HepG2 (cell line): ENCODE data around the gene SELENOS. TPM values are rescaled to one million over a fixed set of nuclear protein-coding genes. Genes with fewer than 3 reads are reported as not detected.

ENCODE experiments used
- ATAC-seq: fragments of 200-7000 bp; cut with Tn5 transposase; 3 replicates; pipeline ENCODE4 v1.9.1; 2020; ENCODE audit warnings: mild to moderate bottlenecking, moderate library complexity
- BruUV-seq: library from RNA; stranded (reverse); fragments of 400-500 nt; replicated peaks from 2 replicates; lab custom pipeline; 2021; lab: Mats Ljungman, UMichigan
- CTCF ChIA-PET: fragments of 300-600 bp; formaldehyde crosslinking; extraction: SDS; loops from one replicate; lab custom pipeline; 2021; ENCODE audit warnings: low total read pairs, inconsistent platforms, low intra/inter-chr PET ratio; lab: Yijun Ruan, JAX
- POLR2A ChIA-PET: fragments of 350-600 bp; sonication (Branson Sonifier 250); formaldehyde crosslinking; loops from one replicate; lab custom pipeline; 2020; ENCODE audit warnings: antibody characterized with exemption, inconsistent platforms; lab: Yijun Ruan, JAX
- DNase-seq: peaks from one replicate; pipeline ENCODE4 v3.0.0-alpha.2; 2015; ENCODE audit warnings: low spot score
- FAIRE-seq: peaks from 3 replicates; lab custom pipeline; 2011; peaks lifted over from hg19 to GRCh38; lab: Jason Lieb, UNC
- H2AFZ ChIP-seq: one replicate; pipeline ENCODE4 v1.6.1; 2011; ENCODE audit warnings: low read length, inconsistent platforms
- H3K27ac ChIP-seq: fragments of 300-600 bp; 3 replicates; pipeline ENCODE4 v1.8.0; 2011; ENCODE audit warnings: mixed run types, mild to moderate bottlenecking, mixed read lengths, low read length, inconsistent platforms; ENCODE audit not compliant: insufficient read depth; ENCODE audit errors: extremely low read length
- H3K27me3 ChIP-seq, 2 experiments: fragments of 200-600 bp in 1 of 2; 2 replicates in 1 of 2; 3 replicates in 1 of 2; pipeline versions ENCODE4 v1.6.0 to v1.8.0; 2011; ENCODE audit warnings: low read length in 2 of 2, mild to moderate bottlenecking in 2 of 2, moderate library complexity in 2 of 2, inconsistent platforms in 1 of 2; ENCODE audit not compliant: insufficient read depth in 2 of 2, control insufficient read depth in 1 of 2
- H3K36me3 ChIP-seq, 2 experiments: fragments of 200-600 bp in 1 of 2; replicated peaks in 1 of 2; 2 replicates in 1 of 2; 3 replicates in 1 of 2; pipeline versions ENCODE4 v1.5.1 to v1.8.0; 2011; ENCODE audit warnings: low read length in 2 of 2, inconsistent platforms in 1 of 2; ENCODE audit not compliant: insufficient read depth in 2 of 2, control insufficient read depth in 1 of 2
- H3K4me1 ChIP-seq: 2 replicates; pipeline ENCODE4 v1.5.1; 2012; ENCODE audit warnings: low read length, inconsistent platforms; ENCODE audit not compliant: insufficient read depth
- H3K4me2 ChIP-seq: 2 replicates; pipeline ENCODE4 v1.6.0; 2011; ENCODE audit warnings: low read depth, low read length, inconsistent platforms
- H3K4me3 ChIP-seq, 3 experiments: fragments of 200-600 bp in 1 of 3; sonication (generic), shearing (Covaris generic) in 1 of 3; replicated peaks in 1 of 3; 2 replicates each; pipeline ENCODE4 v1.5.1; 2011 to 2016; ENCODE audit warnings: low read length in 3 of 3, inconsistent platforms in 2 of 3, low read depth in 2 of 3, mild to moderate bottlenecking in 2 of 3, control low read depth in 1 of 3, mixed read lengths in 1 of 3; ENCODE audit not compliant: insufficient read depth in 1 of 3
- H3K79me2 ChIP-seq: one replicate; pipeline ENCODE4 v1.6.1; 2011; ENCODE audit warnings: low read length, inconsistent platforms; ENCODE audit not compliant: insufficient read depth
- H3K9ac ChIP-seq: 2 replicates; pipeline ENCODE4 v1.6.0; 2011; ENCODE audit warnings: mild to moderate bottlenecking, low read depth, low read length, inconsistent platforms; ENCODE audit not compliant: insufficient read depth
- H3K9me3 ChIP-seq: 2 replicates; pipeline ENCODE4 v1.5.1; 2012; ENCODE audit warnings: mild to moderate bottlenecking, low read length
- H4K20me1 ChIP-seq: 2 replicates; pipeline ENCODE4 v1.6.0; 2011; ENCODE audit warnings: inconsistent platforms, mild to moderate bottlenecking, low read length, moderate library complexity; ENCODE audit not compliant: insufficient read depth
- ATM ChIP-seq: fragments of 450-650 bp; IDR thresholded peaks from 2 replicates; pipeline ENCODE4 v1.7.1; 2017; ENCODE audit warnings: mild to moderate bottlenecking, borderline replicate concordance
- HOXA9 ChIP-seq: sonication (generic); formaldehyde crosslinking; IDR thresholded peaks from 2 replicates; pipeline ENCODE4 v1.8.1; 2022; ENCODE audit warnings: missing genetic modification reagents, mild to moderate bottlenecking, moderate library complexity, borderline replicate concordance
- KDM4B ChIP-seq: sonication (generic); formaldehyde crosslinking; IDR thresholded peaks from 2 replicates; pipeline ENCODE4 v1.4.0; 2020; ENCODE audit warnings: missing genetic modification reagents
- SMARCC2 ChIP-seq: fragments of 450-650 bp; IDR thresholded peaks from 2 replicates; pipeline ENCODE4 v1.6.1; 2017; ENCODE audit warnings: antibody characterized with exemption, mild to moderate bottlenecking
- in situ Hi-C: cut with HindIII; loops from 2 replicates; pipeline ENCODE4 v1.10.0; 2017; ENCODE audit warnings: low pct_unique_long_range_greater_than_20kb; ENCODE audit not compliant: extremely low pct_ligation_motif_present
- intact Hi-C: fragments of 100-400 bp; cut with micrococcal nuclease; formaldehyde crosslinking; loops from one replicate; pipeline ENCODE4 v1.10.0; 2022; ENCODE audit not compliant: unreplicated experiment
- polyA plus RNA-seq, 8 experiments: library from polyadenylated mRNA; depleted of rRNA in 3 of 8; stranded (reverse) in 7 of 8; unstranded in 1 of 8; fragments of >200 nt; fragmentation: Illumina TruSeq in 4 of 8; extraction: Trizol in 4 of 8; gene quantifications; 2 replicates each; pipeline versions ENCODE4 v1.2.1 to v1.2.3, GENCODE V29; 2011 to 2016; ENCODE audit warnings: low read depth in 4 of 8, missing spikeins in 1 of 8, mixed read lengths in 1 of 8; ENCODE audit not compliant: insufficient read depth in 1 of 8
- total RNA-seq, 5 experiments: library from RNA; depleted of rRNA; stranded (reverse); fragments of >200 nt; fragmentation: Illumina TruSeq; extraction: Trizol; gene quantifications; 2 replicates each; pipeline ENCODE4 v1.2.3, GENCODE V29; 2016; ENCODE audit warnings: low read depth in 1 of 5
- TF ChIP-seq, protein P1 (sequence below): sonication (generic); formaldehyde crosslinking; IDR thresholded peaks from 2 replicates; pipeline ENCODE4 v1.5.1; 2020; ENCODE audit warnings: mild to moderate bottlenecking, missing genetic modification reagents
- TF ChIP-seq, protein P2 (sequence below): sonication (generic); formaldehyde crosslinking; IDR thresholded peaks from 2 replicates; pipeline ENCODE4 v1.4.0; 2020; ENCODE audit warnings: missing genetic modification reagents, borderline replicate concordance
- TF ChIP-seq, protein P3 (sequence below): sonication (generic); formaldehyde crosslinking; IDR thresholded peaks from 2 replicates; pipeline ENCODE4 v1.4.0; 2020; ENCODE audit warnings: missing genetic modification reagents
- TF ChIP-seq, protein P4 (sequence below): IDR thresholded peaks from 2 replicates; pipeline ENCODE4 v1.6.1; 2016
- TF ChIP-seq, protein P5 (sequence below): sonication (generic); formaldehyde crosslinking; IDR thresholded peaks from 2 replicates; pipeline ENCODE4 v1.4.0; 2020; ENCODE audit warnings: missing genetic modification reagents, borderline replicate concordance

SELENOS gene
- total and polyA plus RNA-seq, 2 of the 13 experiments (the other 11 are each of a cell fraction or from before 2014, with no cell fraction given), result 63.0 to 66.1 TPM

DNA sequence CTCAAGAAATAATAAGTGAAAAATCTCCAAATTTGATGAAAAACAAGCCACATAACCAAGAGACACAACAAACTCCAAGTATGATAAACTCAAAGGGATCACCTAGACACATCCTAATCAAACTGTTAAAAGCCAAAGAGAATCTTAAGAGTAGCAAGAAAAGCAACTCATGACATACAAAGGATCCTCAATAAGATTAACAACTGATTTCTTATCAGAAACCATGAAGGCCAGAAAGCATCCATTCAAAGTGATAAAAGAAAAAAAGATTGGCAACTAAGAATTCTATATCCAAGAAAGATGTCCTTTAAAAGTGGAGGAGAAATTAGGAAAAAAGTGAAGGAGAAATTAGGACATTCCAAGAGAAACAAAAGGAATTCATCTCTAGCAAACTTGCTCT, 49.0 kb downstream of the SELENOS start:
- H2AFZ ChIP-seq, result no peak overlapping the region
- CTCF ChIA-PET, result no interaction called here
- no peaks in the 10 kb centered on the region for H3K9me3 ChIP-seq
- peaks cover 2% of the 10 kb centered on the region; the same call in 1 of the 2 replicates for H4K20me1 ChIP-seq
- H3K4me3 ChIP-seq, result no peak overlapping the region
- in situ Hi-C loops, result no loop called here
- ATAC-seq, result no peak
- H3K4me2 ChIP-seq, result no peak overlapping the region
- no peak overlapping the region for H3K27ac ChIP-seq
- FAIRE-seq, result no peak
- peaks cover 10 to 44% of the 10 kb centered on the region in 2 experiments for H3K36me3 ChIP-seq
- H3K27me3 ChIP-seq, result no peaks in the 10 kb centered on the region
- no peak overlapping the region for H3K9ac ChIP-seq
- intact Hi-C loops, result no loop called here
- no TSS peak for BruUV-seq
- POLR2A ChIA-PET, result no interaction called here
- H3K79me2 ChIP-seq, result peaks cover 80% of the 10 kb centered on the region
- no peak for DNase-seq
- H3K4me1 ChIP-seq, result peaks cover 4% of the 10 kb centered on the region; the same call in 1 of the 2 replicates
- TF ChIP-seq, protein P1, sequence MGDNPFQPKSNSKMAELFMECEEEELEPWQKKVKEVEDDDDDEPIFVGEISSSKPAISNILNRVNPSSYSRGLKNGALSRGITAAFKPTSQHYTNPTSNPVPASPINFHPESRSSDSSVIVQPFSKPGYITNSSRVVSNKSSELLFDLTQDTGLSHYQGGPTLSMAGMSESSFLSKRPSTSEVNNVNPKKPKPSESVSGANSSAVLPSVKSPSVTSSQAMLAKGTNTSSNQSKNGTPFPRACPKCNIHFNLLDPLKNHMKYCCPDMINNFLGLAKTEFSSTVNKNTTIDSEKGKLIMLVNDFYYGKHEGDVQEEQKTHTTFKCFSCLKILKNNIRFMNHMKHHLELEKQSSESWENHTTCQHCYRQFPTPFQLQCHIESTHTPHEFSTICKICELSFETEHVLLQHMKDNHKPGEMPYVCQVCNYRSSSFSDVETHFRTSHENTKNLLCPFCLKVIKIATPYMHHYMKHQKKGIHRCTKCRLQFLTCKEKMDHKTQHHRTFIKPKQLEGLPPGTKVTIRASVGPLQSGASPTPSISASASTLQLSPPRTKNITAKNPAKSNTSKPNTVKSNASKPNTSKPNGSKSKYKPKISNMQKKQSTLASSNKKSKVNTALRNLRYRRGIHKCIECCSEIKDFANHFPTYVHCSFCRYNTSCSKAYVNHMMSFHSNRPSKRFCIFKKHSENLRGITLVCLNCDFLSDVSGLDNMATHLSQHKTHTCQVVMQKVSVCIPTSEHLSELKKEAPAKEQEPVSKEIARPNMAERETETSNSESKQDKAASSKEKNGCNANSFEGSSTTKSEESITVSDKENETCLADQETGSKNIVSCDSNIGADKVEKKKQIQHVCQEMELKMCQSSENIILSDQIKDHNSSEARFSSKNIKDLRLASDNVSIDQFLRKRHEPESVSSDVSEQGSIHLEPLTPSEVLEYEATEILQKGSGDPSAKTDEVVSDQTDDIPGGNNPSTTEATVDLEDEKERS (CRISPR knock-in tag), result no peak
- TF ChIP-seq HOXA9, result no peak
- TF ChIP-seq, protein P2, sequence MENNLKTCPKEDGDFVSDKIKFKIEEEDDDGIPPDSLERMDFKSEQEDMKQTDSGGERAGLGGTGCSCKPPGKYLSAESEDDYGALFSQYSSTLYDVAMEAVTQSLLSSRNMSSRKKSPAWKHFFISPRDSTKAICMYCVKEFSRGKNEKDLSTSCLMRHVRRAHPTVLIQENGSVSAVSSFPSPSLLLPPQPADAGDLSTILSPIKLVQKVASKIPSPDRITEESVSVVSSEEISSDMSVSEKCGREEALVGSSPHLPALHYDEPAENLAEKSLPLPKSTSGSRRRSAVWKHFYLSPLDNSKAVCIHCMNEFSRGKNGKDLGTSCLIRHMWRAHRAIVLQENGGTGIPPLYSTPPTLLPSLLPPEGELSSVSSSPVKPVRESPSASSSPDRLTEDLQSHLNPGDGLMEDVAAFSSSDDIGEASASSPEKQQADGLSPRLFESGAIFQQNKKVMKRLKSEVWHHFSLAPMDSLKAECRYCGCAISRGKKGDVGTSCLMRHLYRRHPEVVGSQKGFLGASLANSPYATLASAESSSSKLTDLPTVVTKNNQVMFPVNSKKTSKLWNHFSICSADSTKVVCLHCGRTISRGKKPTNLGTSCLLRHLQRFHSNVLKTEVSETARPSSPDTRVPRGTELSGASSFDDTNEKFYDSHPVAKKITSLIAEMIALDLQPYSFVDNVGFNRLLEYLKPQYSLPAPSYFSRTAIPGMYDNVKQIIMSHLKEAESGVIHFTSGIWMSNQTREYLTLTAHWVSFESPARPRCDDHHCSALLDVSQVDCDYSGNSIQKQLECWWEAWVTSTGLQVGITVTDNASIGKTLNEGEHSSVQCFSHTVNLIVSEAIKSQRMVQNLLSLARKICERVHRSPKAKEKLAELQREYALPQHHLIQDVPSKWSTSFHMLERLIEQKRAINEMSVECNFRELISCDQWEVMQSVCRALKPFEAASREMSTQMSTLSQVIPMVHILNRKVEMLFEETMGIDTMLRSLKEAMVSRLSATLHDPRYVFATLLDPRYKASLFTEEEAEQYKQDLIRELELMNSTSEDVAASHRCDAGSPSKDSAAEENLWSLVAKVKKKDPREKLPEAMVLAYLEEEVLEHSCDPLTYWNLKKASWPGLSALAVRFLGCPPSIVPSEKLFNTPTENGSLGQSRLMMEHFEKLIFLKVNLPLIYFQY (CRISPR knock-in tag), result no peak
- TF ChIP-seq, protein P3, sequence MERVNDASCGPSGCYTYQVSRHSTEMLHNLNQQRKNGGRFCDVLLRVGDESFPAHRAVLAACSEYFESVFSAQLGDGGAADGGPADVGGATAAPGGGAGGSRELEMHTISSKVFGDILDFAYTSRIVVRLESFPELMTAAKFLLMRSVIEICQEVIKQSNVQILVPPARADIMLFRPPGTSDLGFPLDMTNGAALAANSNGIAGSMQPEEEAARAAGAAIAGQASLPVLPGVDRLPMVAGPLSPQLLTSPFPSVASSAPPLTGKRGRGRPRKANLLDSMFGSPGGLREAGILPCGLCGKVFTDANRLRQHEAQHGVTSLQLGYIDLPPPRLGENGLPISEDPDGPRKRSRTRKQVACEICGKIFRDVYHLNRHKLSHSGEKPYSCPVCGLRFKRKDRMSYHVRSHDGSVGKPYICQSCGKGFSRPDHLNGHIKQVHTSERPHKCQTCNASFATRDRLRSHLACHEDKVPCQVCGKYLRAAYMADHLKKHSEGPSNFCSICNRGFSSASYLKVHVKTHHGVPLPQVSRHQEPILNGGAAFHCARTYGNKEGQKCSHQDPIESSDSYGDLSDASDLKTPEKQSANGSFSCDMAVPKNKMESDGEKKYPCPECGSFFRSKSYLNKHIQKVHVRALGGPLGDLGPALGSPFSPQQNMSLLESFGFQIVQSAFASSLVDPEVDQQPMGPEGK (CRISPR knock-in tag), result no peak
- TF ChIP-seq, protein P4, sequence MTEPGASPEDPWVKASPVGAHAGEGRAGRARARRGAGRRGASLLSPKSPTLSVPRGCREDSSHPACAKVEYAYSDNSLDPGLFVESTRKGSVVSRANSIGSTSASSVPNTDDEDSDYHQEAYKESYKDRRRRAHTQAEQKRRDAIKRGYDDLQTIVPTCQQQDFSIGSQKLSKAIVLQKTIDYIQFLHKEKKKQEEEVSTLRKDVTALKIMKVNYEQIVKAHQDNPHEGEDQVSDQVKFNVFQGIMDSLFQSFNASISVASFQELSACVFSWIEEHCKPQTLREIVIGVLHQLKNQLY (CRISPR knock-in tag), result no peak
- no peak for TF ChIP-seq KDM4B (CRISPR knock-in tag)
- TF ChIP-seq SMARCC2, result no peak
- no peak for TF ChIP-seq ATM
- TF ChIP-seq, protein P5, sequence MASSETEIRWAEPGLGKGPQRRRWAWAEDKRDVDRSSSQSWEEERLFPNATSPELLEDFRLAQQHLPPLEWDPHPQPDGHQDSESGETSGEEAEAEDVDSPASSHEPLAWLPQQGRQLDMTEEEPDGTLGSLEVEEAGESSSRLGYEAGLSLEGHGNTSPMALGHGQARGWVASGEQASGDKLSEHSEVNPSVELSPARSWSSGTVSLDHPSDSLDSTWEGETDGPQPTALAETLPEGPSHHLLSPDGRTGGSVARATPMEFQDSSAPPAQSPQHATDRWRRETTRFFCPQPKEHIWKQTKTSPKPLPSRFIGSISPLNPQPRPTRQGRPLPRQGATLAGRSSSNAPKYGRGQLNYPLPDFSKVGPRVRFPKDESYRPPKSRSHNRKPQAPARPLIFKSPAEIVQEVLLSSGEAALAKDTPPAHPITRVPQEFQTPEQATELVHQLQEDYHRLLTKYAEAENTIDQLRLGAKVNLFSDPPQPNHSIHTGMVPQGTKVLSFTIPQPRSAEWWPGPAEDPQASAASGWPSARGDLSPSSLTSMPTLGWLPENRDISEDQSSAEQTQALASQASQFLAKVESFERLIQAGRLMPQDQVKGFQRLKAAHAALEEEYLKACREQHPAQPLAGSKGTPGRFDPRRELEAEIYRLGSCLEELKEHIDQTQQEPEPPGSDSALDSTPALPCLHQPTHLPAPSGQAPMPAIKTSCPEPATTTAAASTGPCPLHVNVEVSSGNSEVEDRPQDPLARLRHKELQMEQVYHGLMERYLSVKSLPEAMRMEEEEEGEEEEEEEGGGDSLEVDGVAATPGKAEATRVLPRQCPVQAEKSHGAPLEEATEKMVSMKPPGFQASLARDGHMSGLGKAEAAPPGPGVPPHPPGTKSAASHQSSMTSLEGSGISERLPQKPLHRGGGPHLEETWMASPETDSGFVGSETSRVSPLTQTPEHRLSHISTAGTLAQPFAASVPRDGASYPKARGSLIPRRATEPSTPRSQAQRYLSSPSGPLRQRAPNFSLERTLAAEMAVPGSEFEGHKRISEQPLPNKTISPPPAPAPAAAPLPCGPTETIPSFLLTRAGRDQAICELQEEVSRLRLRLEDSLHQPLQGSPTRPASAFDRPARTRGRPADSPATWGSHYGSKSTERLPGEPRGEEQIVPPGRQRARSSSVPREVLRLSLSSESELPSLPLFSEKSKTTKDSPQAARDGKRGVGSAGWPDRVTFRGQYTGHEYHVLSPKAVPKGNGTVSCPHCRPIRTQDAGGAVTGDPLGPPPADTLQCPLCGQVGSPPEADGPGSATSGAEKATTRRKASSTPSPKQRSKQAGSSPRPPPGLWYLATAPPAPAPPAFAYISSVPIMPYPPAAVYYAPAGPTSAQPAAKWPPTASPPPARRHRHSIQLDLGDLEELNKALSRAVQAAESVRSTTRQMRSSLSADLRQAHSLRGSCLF (CRISPR knock-in tag), result no peak
